Transverse colon (tissue), 4 donors: Measurements from ENCODE around the gene ROR1. TPM values are rescaled to one million over a fixed set of nuclear protein-coding genes. Genes with fewer than 3 reads are reported as not detected.
A peak's percentile ranks its signal among the peaks of the same experiment; 100 is the strongest.

ENCODE experiments used
- DNase-seq: peaks from one replicate; pipeline ENCODE4 v3.0.0-alpha.2; 2019
- H3K27ac ChIP-seq, 4 donors: fragments of 200-600 bp; sonication (generic); 2 replicates each; pipeline ENCODE4 v1.5.1; 2016 to 2018; ENCODE audit warnings: inconsistent platforms in 4 of 4
- H3K27me3 ChIP-seq: fragments of 200-600 bp; sonication (generic); 2 replicates; pipeline ENCODE4 v1.5.1; 2017; ENCODE audit warnings: inconsistent platforms
- H3K36me3 ChIP-seq, 4 donors: fragments of 200-600 bp; sonication (generic); 2 replicates each; pipeline ENCODE4 v1.5.1; 2017 to 2019; ENCODE audit warnings: inconsistent platforms in 4 of 4
- H3K4me1 ChIP-seq, 4 donors: fragments of 200-600 bp; sonication (generic); 2 replicates each; pipeline ENCODE4 v1.5.1; 2017 to 2020; ENCODE audit warnings: inconsistent platforms in 4 of 4
- H3K4me3 ChIP-seq, 4 donors: fragments of 200-600 bp; sonication (generic); 1 replicate in 1 of 4; 2 replicates in 3 of 4; pipeline versions ENCODE4 v1.5.1 to v1.6.1; 2017 to 2019; ENCODE audit warnings: inconsistent platforms in 4 of 4
- H3K9me3 ChIP-seq, 2 donors: fragments of 200-600 bp; sonication (generic); 2 replicates each; pipeline ENCODE4 v1.5.1; 2017 to 2019; ENCODE audit warnings: inconsistent platforms in 2 of 2
- CTCF ChIP-seq, 5 experiments: fragments of 200-600 bp in 3 of 5; fragments of 450-650 bp in 2 of 5; sonication (generic) in 3 of 5; IDR thresholded peaks; 1 replicate in 2 of 5; 2 replicates in 3 of 5; pipeline ENCODE4 v1.5.1; 2016 to 2017; ENCODE audit warnings: antibody characterized with exemption in 5 of 5, inconsistent platforms in 3 of 5, mild to moderate bottlenecking in 2 of 5, moderate library complexity in 1 of 5
- EP300 ChIP-seq: sonication (generic); formaldehyde crosslinking; IDR thresholded peaks from one replicate; pipeline ENCODE4 v1.6.1; 2017; ENCODE audit warnings: antibody characterized with exemption, low read depth
- POLR2A ChIP-seq: fragments of 450-650 bp; IDR thresholded peaks from one replicate; pipeline ENCODE4 v1.6.1; 2016; ENCODE audit warnings: antibody characterized with exemption, mild to moderate bottlenecking, moderate library complexity
- POLR2AphosphoS5 ChIP-seq, 3 donors: sonication (generic); formaldehyde crosslinking; IDR thresholded peaks; one replicate each; pipeline ENCODE4 v1.6.1; 2016; ENCODE audit warnings: antibody characterized with exemption in 3 of 3
- WGBS, 2 donors: methylation state at CpG; one replicate each; pipeline ENCODE4 v1.1.5; 2018; ENCODE audit warnings: low coverage in 1 of 2; 5-methylcytosine and 5-hydroxymethylcytosine counted together
- in situ Hi-C, 4 donors: fragments of 200-750 bp; cut with MboI; loops; one replicate each; pipeline versions ENCODE4 v1.15.0 to v1.15.1; 2017; ENCODE audit warnings: low sequenced_read_pairs in 3 of 4, low pct_ligation_motif_present in 1 of 4, low pct_unique_long_range_greater_than_20kb in 1 of 4
- intact Hi-C: fragments of 100-400 bp; cut with DNase I; formaldehyde crosslinking; loops from one replicate; pipeline ENCODE4 v1.15.1; 2023; ENCODE audit warnings: low total_unique reads
- total RNA-seq, 4 donors: library from RNA; depleted of rRNA; stranded (reverse); fragments of >200 nt; gene quantifications; one replicate each; pipeline ENCODE4 v1.1.0, GENCODE V29; 2016

Gene ROR1
- total RNA-seq, 4 donors from 2014 or later, result 3.0 to 6.7 (median 4.6) TPM

- no peak for DNase-seq
- no peak for TF ChIP-seq POLR2AphosphoS5 (IDR thresholded peaks at IDR 0.05)
- TF ChIP-seq POLR2A, result no peak
- no peak for TF ChIP-seq CTCF (IDR thresholded peaks at IDR 0.05)
- no peak for TF ChIP-seq EP300
- Histone ChIP-seq H3K27ac (peak overlapping the region; percentile 12 to 56 (median 34)), H3K36me3 (no peaks in the 10 kb centered on the region), H3K27me3 (no peaks in the 10 kb centered on the region), H3K9me3 (no peaks in the 10 kb centered on the region), H3K4me1 (peaks cover 0 to 17% (median 0%) of the 10 kb centered on the region in 4 donors), H3K4me3 (no peak overlapping the region)
- WGBS, 2 donors, result 80% methylated on average over 1 of the region's 1 CpG
- in situ Hi-C loops, result no loop called here
- intact Hi-C loops, result no loop called here
Measured at GRCh38 chr1:64038965-64039364, 265.1 kb downstream of the ROR1 start.

- intact Hi-C loops (no loop called here), in situ Hi-C loops (no loop called here)
- Histone ChIP-seq H3K4me3 (no peak overlapping the region), H3K27me3 (no peaks in the 10 kb centered on the region), H3K4me1 (peaks cover 0 to 17% (median 0%) of the 10 kb centered on the region in 4 donors), H3K27ac (peak overlapping the region; percentile 12 to 56 (median 34)), H3K9me3 (no peaks in the 10 kb centered on the region), H3K36me3 (no peaks in the 10 kb centered on the region)
- TF ChIP-seq POLR2AphosphoS5 (IDR thresholded peaks at IDR 0.05) (peak in 2 of 3 donors; percentile 21 to 37), POLR2A (no peak)
- DNase-seq, result no peak
- WGBS, 2 donors, result 40 to 48% methylated on average over 3 of the region's 3 CpGs
Measured at GRCh38 chr1:64039390-64039926, 265.6 kb downstream of the ROR1 start.

GRCh38 chr1:64041371-64042131 is 267.7 kb downstream of the ROR1 start:
- Histone ChIP-seq H3K4me1 (peaks cover 0 to 17% (median 0%) of the 10 kb centered on the region in 4 donors), H3K27me3 (no peaks in the 10 kb centered on the region), H3K4me3 (no peak overlapping the region), H3K36me3 (no peaks in the 10 kb centered on the region), H3K27ac (peak overlapping the region in 1 of 4 donors; percentile 26), H3K9me3 (no peaks in the 10 kb centered on the region)
- in situ Hi-C loops, result no loop called here
- TF ChIP-seq POLR2A (no peak), CTCF (IDR thresholded peaks at IDR 0.05) (no peak)
- intact Hi-C loops, result no loop called here
- 78 to 82% methylated on average over 2 to 3 of the region's 3 CpGs for WGBS, 2 donors
- no peak for DNase-seq

GRCh38 chr1:64042331-64043100 is 268.7 kb downstream of the ROR1 start:
- H3K4me1 ChIP-seq, result peaks cover 0 to 17% (median 0%) of the 10 kb centered on the region in 4 donors
- intact Hi-C loops (no loop called here), in situ Hi-C loops (no loop called here)
- no peaks in the 10 kb centered on the region for H3K36me3 ChIP-seq
- no peaks in the 10 kb centered on the region for H3K9me3 ChIP-seq
- no peak for DNase-seq
- no peak overlapping the region for H3K4me3 ChIP-seq
- H3K27ac ChIP-seq, result peak overlapping the region in 3 of 4 donors; percentile 26 to 28 (median 28)
- no peaks in the 10 kb centered on the region for H3K27me3 ChIP-seq
- no peak for TF ChIP-seq CTCF (IDR thresholded peaks at IDR 0.05)
- TF ChIP-seq EP300, result peak; percentile 41
- TF ChIP-seq POLR2AphosphoS5 (IDR thresholded peaks at IDR 0.05), result peak; percentile 41 to 68 (median 63)
- TF ChIP-seq POLR2A, result no peak
- WGBS, 2 donors, result 75 to 76% methylated on average over 10 of the region's 10 CpGs
